Inferior parietal cortex (tissue), 1 donor: Measurements from ENCODE around the gene PITX1.

Source experiments
- DNase-seq: peaks from one replicate; pipeline ENCODE4 v3.0.0-alpha.2; 2016; ENCODE audit errors: extremely low spot score

The PITX1 gene

GRCh38 chr5:135041726-135042125 is 7.7 kb upstream of the PITX1 start:
- DNase-seq = no peak

GRCh38 chr5:135041145-135041587 is 7.1 kb upstream of the PITX1 start:
- no peak for DNase-seq

DNA sequence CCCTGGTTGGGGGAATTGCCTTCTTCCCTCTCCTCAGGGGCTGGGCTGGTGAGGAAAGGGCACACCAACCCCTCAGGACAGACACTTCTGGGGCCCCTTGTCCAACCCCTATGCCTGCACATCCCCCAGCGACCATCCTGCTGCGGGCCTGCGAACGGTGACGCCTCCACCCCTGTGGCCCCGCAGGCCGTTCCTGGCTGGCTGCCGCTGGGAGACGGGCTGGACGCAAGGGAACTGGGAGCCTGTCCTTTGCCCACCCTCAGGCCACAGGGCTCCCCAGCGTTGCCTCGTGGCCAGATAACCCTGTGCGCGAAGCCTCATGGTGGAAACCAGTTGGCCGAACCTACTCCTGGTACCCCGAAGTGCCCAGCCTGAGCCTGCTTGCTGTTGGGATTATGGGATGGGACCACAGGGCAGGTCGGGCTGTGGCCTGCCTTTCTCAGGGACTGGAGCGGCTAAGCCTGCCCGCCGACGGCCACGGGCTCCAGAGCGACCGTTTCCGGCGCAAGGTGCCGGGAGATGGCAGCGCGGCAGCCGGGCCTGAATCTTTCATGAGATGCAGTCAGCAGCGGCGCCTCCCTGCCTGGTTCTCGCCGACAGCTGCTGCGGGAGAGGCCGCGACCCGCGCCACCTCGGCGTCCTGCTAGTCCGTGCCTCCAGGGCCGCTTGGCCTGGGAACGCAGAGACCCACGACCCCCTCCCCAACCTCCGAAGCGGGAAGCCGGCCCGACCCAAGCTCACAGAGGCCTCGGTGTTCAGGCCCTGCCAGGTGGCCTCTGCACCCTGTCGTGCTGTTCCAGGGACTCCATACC is 6.5 kb upstream of the PITX1 start:
- no peak for DNase-seq

GRCh38 chr5:135040034-135040332 is 6.0 kb upstream of the PITX1 start:
- no peak for DNase-seq

- no peak for DNase-seq
Observed at GRCh38 chr5:135039271-135040033, 5.4 kb upstream of the PITX1 start.

DNA sequence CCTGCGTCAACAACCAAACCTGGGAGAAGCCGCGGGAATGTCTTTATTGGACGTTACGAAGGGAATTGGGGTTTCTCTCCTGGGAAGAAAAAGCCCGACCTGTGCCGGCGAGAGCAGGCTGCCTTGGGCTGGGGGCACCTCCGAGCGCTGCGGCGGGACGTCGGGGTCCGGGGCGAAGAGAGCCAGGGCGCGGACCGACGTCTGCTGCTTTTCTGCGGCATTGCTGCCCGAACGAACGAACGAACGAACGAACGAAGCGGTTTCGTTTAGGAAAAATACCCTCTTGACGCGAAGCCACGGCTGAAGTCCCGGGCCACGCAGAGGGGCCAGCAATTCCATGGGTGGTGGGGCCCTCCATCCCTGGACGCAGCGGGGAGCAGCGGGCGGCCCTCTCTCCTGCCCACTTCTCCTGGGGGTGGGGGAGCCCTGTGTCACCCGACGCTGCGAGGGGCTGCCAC is 4.8 kb upstream of the PITX1 start:
- DNase-seq = no peak

DNA sequence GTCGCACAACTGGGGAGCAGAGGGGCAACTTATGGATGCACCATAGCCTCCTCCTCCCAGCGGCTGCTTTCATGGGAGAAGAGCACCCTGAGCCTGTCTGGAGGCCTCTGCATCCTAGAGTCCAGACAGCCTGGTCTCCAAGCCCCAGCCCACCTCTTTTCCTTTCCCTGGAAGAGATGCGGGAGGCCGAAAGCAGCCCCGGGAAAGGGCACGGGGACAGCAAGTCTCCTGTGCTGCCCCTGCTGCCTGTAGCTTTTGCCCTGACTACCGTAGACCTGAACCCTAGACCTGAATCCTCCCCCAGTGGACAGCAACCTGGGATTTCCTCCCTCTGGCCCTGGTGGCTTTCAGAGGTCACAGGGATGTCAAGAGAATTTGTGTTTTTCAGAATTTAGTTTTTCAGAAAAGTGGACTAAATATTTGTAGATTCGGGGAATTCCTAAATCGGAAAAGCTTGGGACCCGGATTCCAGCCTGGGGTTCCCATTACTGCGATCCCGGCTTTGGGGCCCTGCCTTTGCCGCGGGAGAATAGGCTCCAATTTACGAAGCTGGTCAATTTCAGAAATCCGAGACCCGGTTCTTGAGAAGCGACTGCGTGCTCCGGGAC is 4.3 kb upstream of the PITX1 start:
- no peak for DNase-seq

- DNase-seq = no peak
Observed at GRCh38 chr5:135037519-135038204, 3.6 kb upstream of the PITX1 start.

- no peak for DNase-seq
Observed at GRCh38 chr5:135036405-135036804, 2.4 kb upstream of the PITX1 start.

- no peak for DNase-seq
Observed at GRCh38 chr5:135035678-135036030, 1.6 kb upstream of the PITX1 start.

GRCh38 chr5:135034963-135035677 is 1.1 kb upstream of the PITX1 start:
- DNase-seq = no peak

- DNase-seq = no peak
Observed at GRCh38 chr5:135034236-135034962, 371 bp upstream of the PITX1 start.

GRCh38 chr5:135032999-135033861 is 798 bp downstream of the PITX1 start:
- no peak for DNase-seq

DNA sequence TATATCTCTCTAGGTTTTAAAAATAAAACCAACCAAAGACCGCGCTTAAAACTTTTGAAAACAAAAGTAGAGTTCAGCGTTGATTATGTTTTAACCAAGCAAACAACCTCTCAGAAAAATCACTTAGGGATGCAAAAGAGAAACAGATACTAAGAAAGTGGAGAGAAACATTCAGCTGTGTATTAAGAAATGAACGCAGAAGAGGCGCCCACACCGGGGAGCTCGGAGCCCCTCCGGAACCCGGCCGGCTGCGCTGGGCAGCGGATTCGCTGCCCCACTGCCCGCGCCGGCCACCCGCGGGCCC is 1.4 kb downstream of the PITX1 start:
- DNase-seq = no peak

DNA sequence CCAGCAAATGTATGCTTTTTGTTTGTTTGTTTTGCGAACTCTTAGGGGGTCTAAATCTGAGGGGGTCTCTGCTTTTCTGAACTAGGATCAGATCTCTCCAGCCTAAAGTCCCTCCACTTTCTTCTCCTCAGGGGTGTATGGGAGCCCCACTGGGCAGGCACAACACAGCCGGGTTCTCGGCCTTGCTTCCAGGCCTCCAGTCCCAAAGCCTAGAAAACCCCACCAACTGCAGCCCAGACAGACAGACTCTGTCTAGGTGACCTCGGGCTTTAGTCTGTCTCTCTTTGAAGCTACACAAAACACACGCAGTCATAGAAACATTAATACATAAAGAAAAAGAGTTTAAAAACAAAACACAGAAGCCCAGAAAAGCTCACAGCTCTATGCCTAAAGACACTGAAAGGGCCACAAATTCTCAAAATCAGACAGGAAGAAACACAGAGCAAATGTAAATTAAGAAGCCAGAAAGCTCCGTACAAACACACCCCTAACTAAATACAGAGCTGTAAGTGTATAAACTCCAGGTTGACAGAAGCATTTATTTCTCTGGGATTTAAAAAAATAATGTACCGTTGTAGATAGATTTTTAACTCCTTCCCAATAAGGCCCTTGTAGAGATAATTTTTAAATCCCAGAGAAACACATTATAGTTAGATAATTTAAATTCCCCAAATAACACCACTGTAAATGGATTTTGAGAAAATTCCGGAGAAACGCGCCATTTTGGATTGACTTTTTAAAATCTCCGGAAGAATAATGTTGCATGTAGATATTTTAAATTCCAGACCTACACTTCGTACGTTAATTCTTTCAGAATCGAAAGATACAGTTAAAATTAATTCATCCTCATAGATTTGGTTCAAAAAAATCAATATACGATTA is 2.0 kb downstream of the PITX1 start:
- DNase-seq = no peak

DNA sequence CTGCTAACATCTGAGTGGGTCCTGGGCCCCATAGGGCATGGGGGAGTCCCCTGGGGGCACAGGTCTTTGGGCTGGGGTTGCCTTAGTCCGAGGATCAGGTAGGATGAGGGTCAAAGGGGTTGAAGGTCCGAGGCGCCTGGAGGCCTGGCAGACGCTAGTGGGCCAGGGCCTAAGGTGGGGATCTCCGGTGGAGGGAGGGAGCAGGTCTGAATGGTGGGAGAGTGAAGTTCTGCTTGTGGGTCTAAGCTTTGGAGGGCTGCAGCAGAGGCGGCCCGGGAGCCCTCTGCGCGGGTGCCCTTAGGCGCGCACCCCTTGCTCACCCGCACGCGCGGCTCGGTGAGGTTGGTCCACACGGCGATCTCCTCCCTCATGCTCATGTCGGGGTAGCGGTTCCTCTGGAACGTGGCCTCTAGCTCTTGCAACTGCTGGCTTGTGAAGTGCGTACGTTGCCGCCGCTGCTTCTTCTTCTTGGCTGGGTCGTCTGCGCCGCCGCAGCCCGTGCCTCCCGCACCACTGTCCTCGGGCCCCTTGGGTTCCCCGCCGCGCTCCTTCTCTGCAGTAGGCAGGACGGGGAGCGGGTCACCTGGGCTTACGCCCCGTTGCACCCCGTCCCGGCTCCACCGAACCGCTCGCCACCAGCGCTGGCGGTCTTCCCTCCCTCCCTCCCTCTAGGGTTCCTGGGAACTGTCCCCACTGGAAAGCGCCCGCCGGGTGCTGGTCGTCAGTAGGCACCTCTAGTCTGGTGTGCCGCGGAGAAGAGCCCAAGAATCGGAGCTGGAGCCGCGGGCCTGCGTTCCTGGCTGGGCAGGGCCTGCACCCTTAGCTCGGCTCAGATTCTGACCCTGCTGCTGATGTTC is 2.8 kb downstream of the PITX1 start:
- DNase-seq = no peak

GRCh38 chr5:135030123-135030955 is 3.7 kb downstream of the PITX1 start:
- no peak for DNase-seq
